Measurements from ENCODE around the gene LPIN1.

DNA sequence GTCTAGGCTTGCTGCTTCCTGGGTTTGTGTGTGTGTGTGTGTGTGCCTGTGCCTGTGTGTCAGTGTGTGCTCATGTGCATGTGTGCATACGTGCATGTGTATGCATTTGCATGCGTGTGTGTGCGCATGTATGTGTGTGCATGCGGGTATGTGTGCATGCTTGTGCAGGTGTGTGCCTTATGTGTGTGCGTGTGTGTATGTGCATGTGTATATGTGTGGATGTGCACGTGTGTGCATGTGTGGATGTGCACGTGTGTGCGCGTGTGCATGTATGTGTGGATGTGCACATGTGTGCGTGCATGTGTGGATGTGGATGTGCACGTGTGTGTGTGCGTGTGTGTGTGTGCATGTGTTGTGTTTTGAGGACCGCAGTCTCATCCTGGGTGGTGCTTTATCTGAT is 42.8 kb downstream of the LPIN1 start:
- no peak for TF ChIP-seq GATA2 (IDR thresholded peaks at IDR 0.05; ENCODE audit: low read depth, low read length)
- no peak for TF ChIP-seq GATA3 (IDR thresholded peaks at IDR 0.05; ENCODE audit: low read depth, low read length)

Measured in SH-SY5Y (cell line).